SHP77 treated with DMSO at 0.1 percent for 48 hours (cell line): Measurements from ENCODE around the gene ANKRD36C.
"Not testable (repeated sequence)": the region's sequence is repeated elsewhere in the genome, so short reads cannot be mapped to it uniquely, and the experiment has no call there.

ENCODE experiments used
- DNase-seq: peaks from one replicate; lab custom pipeline; 2025; lab: John Stamatoyannopoulos, UW

The ANKRD36C gene

GRCh38 chr2:95991351-95992094 is at the start of gene ANKRD36C:
Gene ANKRD36C, minus strand, starts transcription at chr2:95991824. Its CDS starts 116 bp downstream, at chr2:95991708.
- not testable (repeated sequence) for DNase-seq

GRCh38 chr2:96035554-96035953 is 43.9 kb upstream of the ANKRD36C start:
- DNase-seq = not testable (repeated sequence)

- not testable (repeated sequence) for DNase-seq
Observed at GRCh38 chr2:96034792-96035191, 43.2 kb upstream of the ANKRD36C start, which contains the start of gene GPAT2. Gene GPAT2, minus strand, starts transcription at chr2:96034916. Its CDS starts 2,557 bp downstream, at chr2:96032359.

GRCh38 chr2:96033997-96034396 is 42.4 kb upstream of the ANKRD36C start:
- not testable (repeated sequence) for DNase-seq

GRCh38 chr2:96027725-96028325 is 36.2 kb upstream of the ANKRD36C start:
- DNase-seq = not testable (repeated sequence)

- not testable (repeated sequence) for DNase-seq
Observed at GRCh38 chr2:96025755-96026154, 34.1 kb upstream of the ANKRD36C start.

- DNase-seq = no peak
Observed at GRCh38 chr2:96025194-96025492, 33.5 kb upstream of the ANKRD36C start.

- DNase-seq = no peak
Observed at GRCh38 chr2:96024336-96025193, 32.9 kb upstream of the ANKRD36C start.

GRCh38 chr2:96023701-96024100 is 32.1 kb upstream of the ANKRD36C start:
- DNase-seq = not testable (repeated sequence)

- DNase-seq = not testable (repeated sequence)
Observed at GRCh38 chr2:96022701-96023447, 31.2 kb upstream of the ANKRD36C start.

- DNase-seq = not testable (repeated sequence)
Observed at GRCh38 chr2:96022126-96022525, 30.5 kb upstream of the ANKRD36C start.

GRCh38 chr2:96021142-96021541 is 29.5 kb upstream of the ANKRD36C start:
- DNase-seq = not testable (repeated sequence)

- DNase-seq = not testable (repeated sequence)
Observed at GRCh38 chr2:96019909-96020590, 28.4 kb upstream of the ANKRD36C start.

GRCh38 chr2:96016321-96016720 is 24.7 kb upstream of the ANKRD36C start:
- not testable (repeated sequence) for DNase-seq

- DNase-seq = not testable (repeated sequence)
Observed at GRCh38 chr2:96012792-96013264, 21.2 kb upstream of the ANKRD36C start.

- not testable (repeated sequence) for DNase-seq
Observed at GRCh38 chr2:96012086-96012791, 20.6 kb upstream of the ANKRD36C start.

GRCh38 chr2:96011129-96011455 is 19.5 kb upstream of the ANKRD36C start:
- DNase-seq = not testable (repeated sequence)

- not testable (repeated sequence) for DNase-seq
Observed at GRCh38 chr2:96010320-96011128, 18.9 kb upstream of the ANKRD36C start.

GRCh38 chr2:96009833-96010232 is 18.2 kb upstream of the ANKRD36C start:
- not testable (repeated sequence) for DNase-seq

- DNase-seq = not testable (repeated sequence)
Observed at GRCh38 chr2:96008051-96008450, 16.4 kb upstream of the ANKRD36C start.
